ENCODE results near the gene FOXJ2. TPM values are rescaled to one million over a fixed set of nuclear protein-coding genes. Genes with fewer than 3 reads are reported as not detected.

Gene FOXJ2
- total and polyA plus RNA-seq, 2 donors (not counting 1 experiment from before 2014, with no cell fraction given): 9.5 to 19.4 TPM

GRCh38 chr12:8057839-8058238, 25.3 kb downstream of the FOXJ2 start:
- no peaks in the 10 kb centered on the region for H3K27me3 Mint-ChIP-seq
- WGBS (ENCODE audit: insufficient coverage): no CpG with 5 or more reads among the region's 4 CpGs
- Histone ChIP-seq H3K4me2 (replicated peaks; ENCODE audit: low read depth, low read length, poor library complexity, severe bottlenecking) (no peak overlapping the region), H4K20me1 (ENCODE audit: control insufficient read depth, insufficient read depth, low read length, poor library complexity, severe bottlenecking) (no peaks in the 10 kb centered on the region), H3K4me3 (ENCODE audit: control extremely low read depth in 1 of 5, extremely low read depth in 1 of 5, insufficient read depth in 1 of 5, low read depth in 2 of 5, low read length in 4 of 5) (no peak overlapping the region), H3K27me3 (replicated peaks in 1 of 4; ENCODE audit: control extremely low read depth in 1 of 4, control insufficient read depth in 3 of 4, insufficient read depth in 4 of 4, low read length in 3 of 4) (no peaks in the 10 kb centered on the region), H3K4me1 (ENCODE audit: control insufficient read depth in 2 of 2, insufficient read depth in 2 of 2, low read length in 2 of 2) (no peaks in the 10 kb centered on the region), H3K79me2 (ENCODE audit: control insufficient read depth, insufficient read depth, low read length) (no peaks in the 10 kb centered on the region), H3K27ac (ENCODE audit: low read length in 2 of 2) (no peak overlapping the region), H3K9me3 (ENCODE audit: control extremely low read depth in 1 of 3, control insufficient read depth in 2 of 3, insufficient read depth in 1 of 3, low read length in 2 of 3) (no peaks in the 10 kb centered on the region), H2AFZ (ENCODE audit: insufficient read depth, low read depth, low read length, poor library complexity, severe bottlenecking) (no peak overlapping the region), H3K36me3 (replicated peaks in 1 of 2; ENCODE audit: control extremely low read depth in 1 of 2, control insufficient read depth in 1 of 2, extremely low read depth in 1 of 2, insufficient read depth in 2 of 2, low read length in 1 of 2) (peaks cover 2 to 26% of the 10 kb centered on the region in 2 experiments), H3K9ac (ENCODE audit: low read length) (no peak overlapping the region)
- ATAC-seq (ENCODE audit: low read depth): no peak
- ChIA-PET POLR2A (no interaction called here), CTCF (interaction anchor here (0.6 kb wide), 1 partner anchor 10 kb away, joined by 3 read pairs; no protein-coding TSS in a partner anchor)
- no peak overlapping the region for H3K4me3 Mint-ChIP-seq
- H3K4me1 Mint-ChIP-seq: no peaks in the 10 kb centered on the region
- DNase-seq: no peak
- H3K27ac Mint-ChIP-seq: no peak overlapping the region
- H3K9me3 Mint-ChIP-seq (ENCODE audit: insufficient read depth): no peaks in the 10 kb centered on the region
- TF ChIP-seq, protein P1, sequence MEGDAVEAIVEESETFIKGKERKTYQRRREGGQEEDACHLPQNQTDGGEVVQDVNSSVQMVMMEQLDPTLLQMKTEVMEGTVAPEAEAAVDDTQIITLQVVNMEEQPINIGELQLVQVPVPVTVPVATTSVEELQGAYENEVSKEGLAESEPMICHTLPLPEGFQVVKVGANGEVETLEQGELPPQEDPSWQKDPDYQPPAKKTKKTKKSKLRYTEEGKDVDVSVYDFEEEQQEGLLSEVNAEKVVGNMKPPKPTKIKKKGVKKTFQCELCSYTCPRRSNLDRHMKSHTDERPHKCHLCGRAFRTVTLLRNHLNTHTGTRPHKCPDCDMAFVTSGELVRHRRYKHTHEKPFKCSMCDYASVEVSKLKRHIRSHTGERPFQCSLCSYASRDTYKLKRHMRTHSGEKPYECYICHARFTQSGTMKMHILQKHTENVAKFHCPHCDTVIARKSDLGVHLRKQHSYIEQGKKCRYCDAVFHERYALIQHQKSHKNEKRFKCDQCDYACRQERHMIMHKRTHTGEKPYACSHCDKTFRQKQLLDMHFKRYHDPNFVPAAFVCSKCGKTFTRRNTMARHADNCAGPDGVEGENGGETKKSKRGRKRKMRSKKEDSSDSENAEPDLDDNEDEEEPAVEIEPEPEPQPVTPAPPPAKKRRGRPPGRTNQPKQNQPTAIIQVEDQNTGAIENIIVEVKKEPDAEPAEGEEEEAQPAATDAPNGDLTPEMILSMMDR (IDR thresholded peaks at IDR 0.05): no peak
- no peak for TF ChIP-seq EZH2 (IDR thresholded peaks at IDR 0.05; ENCODE audit: borderline replicate concordance, insufficient read depth, low read depth, low read length, poor library complexity, severe bottlenecking)
- intact Hi-C loops (cut with micrococcal nuclease): no loop called here

DNA sequence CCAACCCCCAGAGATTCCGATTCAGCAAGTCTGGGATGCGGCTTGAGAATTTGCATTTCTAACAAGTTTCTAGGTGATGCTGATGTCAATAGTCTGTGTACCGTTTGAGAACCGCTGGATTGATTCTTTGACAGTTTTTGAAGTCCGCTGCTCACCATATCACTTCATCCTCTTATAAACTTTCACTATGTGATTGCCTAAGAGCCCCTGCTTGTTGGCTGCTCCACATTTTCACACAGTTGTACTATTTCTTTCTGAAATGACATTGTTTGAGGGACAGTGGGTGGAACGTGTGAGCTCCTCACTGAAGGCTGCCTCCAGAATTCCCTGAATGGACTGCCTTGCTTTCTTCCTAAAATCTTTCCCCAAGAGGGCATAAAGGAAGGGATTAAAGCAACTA, 26.0 kb downstream of the FOXJ2 start:
- TF ChIP-seq, protein P1 (IDR thresholded peaks at IDR 0.05): no peak
- TF ChIP-seq EZH2 (IDR thresholded peaks at IDR 0.05; ENCODE audit: borderline replicate concordance, insufficient read depth, low read depth, low read length, poor library complexity, severe bottlenecking): no peak
- ATAC-seq (ENCODE audit: low read depth) (no peak), DNase-seq (no peak)
- H4K20me1 ChIP-seq (ENCODE audit: control insufficient read depth, insufficient read depth, low read length, poor library complexity, severe bottlenecking): no peaks in the 10 kb centered on the region
- H3K27me3 ChIP-seq (replicated peaks in 1 of 4; ENCODE audit: control extremely low read depth in 1 of 4, control insufficient read depth in 3 of 4, insufficient read depth in 4 of 4, low read length in 3 of 4): no peaks in the 10 kb centered on the region
- H3K4me3 ChIP-seq (ENCODE audit: control extremely low read depth in 1 of 5, extremely low read depth in 1 of 5, insufficient read depth in 1 of 5, low read depth in 2 of 5, low read length in 4 of 5): no peak overlapping the region
- no peaks in the 10 kb centered on the region for H3K9me3 ChIP-seq (ENCODE audit: control extremely low read depth in 1 of 3, control insufficient read depth in 2 of 3, insufficient read depth in 1 of 3, low read length in 2 of 3)
- Mint-ChIP-seq H3K4me1 (no peaks in the 10 kb centered on the region), H3K27me3 (no peaks in the 10 kb centered on the region), H3K27ac (no peak overlapping the region), H3K9me3 (ENCODE audit: insufficient read depth) (no peaks in the 10 kb centered on the region), H3K4me3 (no peak overlapping the region)
- H3K27ac ChIP-seq (ENCODE audit: low read length in 2 of 2): no peak overlapping the region
- ChIA-PET CTCF (interaction anchor here (1.0 kb wide), 1 partner anchor 20 kb away, joined by 3 read pairs; no protein-coding TSS in a partner anchor), POLR2A (no interaction called here)
- 90% methylated on average over 2 of the region's 6 CpGs for WGBS (ENCODE audit: insufficient coverage)
- no peaks in the 10 kb centered on the region for H3K4me1 ChIP-seq (ENCODE audit: control insufficient read depth in 2 of 2, insufficient read depth in 2 of 2, low read length in 2 of 2)
- H3K79me2 ChIP-seq (ENCODE audit: control insufficient read depth, insufficient read depth, low read length): no peaks in the 10 kb centered on the region
- peaks cover 2 to 19% of the 10 kb centered on the region in 2 experiments for H3K36me3 ChIP-seq (replicated peaks in 1 of 2; ENCODE audit: control extremely low read depth in 1 of 2, control insufficient read depth in 1 of 2, extremely low read depth in 1 of 2, insufficient read depth in 2 of 2, low read length in 1 of 2)
- intact Hi-C loops (cut with micrococcal nuclease): no loop called here
- H3K4me2 ChIP-seq (replicated peaks; ENCODE audit: low read depth, low read length, poor library complexity, severe bottlenecking): no peak overlapping the region
- H2AFZ ChIP-seq (ENCODE audit: insufficient read depth, low read depth, low read length, poor library complexity, severe bottlenecking): no peak overlapping the region
- H3K9ac ChIP-seq (ENCODE audit: low read length): no peak overlapping the region

Data from B cell (primary cell).